Fibroblast of skin of left quadriceps (primary cell): ENCODE results near the gene ZNF438.
A peak's percentile ranks its signal among the peaks of the same experiment; 100 is the strongest.

Source experiments
- DNase-seq, 2 experiments: peaks; one replicate each; pipeline ENCODE4 v3.0.0-alpha.2; 2013; ENCODE audit warnings: low read depth in 2 of 2

The ZNF438 gene

GRCh38 chr10:30826679-30827078, 205.0 kb downstream of the ZNF438 start:
- DNase-seq, result no peak

- no peak for DNase-seq
These were observed 206.2 kb downstream of the ZNF438 start for GRCh38 chr10:30825495-30825894.

GRCh38 chr10:30825022-30825421, 206.6 kb downstream of the ZNF438 start:
- no peak for DNase-seq

GRCh38 chr10:30823651-30824050, 208.0 kb downstream of the ZNF438 start:
- DNase-seq, result no peak

GRCh38 chr10:30822693-30823465, 208.8 kb downstream of the ZNF438 start:
- no peak for DNase-seq

GRCh38 chr10:30821994-30822692, 209.5 kb downstream of the ZNF438 start:
- DNase-seq, result no peak

- no peak for DNase-seq
These were observed 210.2 kb downstream of the ZNF438 start for GRCh38 chr10:30821261-30821993.

GRCh38 chr10:30820261-30820991, 211.2 kb downstream of the ZNF438 start:
- peak; percentile 81 to 82 for DNase-seq

GRCh38 chr10:30819341-30820181, 212.1 kb downstream of the ZNF438 start:
- peak; percentile 71 to 77 for DNase-seq

- no peak for DNase-seq
These were observed 212.8 kb downstream of the ZNF438 start for GRCh38 chr10:30818854-30819253.

GRCh38 chr10:30818010-30818660, 213.5 kb downstream of the ZNF438 start:
- no peak for DNase-seq

- DNase-seq, result no peak
These were observed 214.1 kb downstream of the ZNF438 start for GRCh38 chr10:30817541-30817940.

GRCh38 chr10:30816820-30817171, 214.9 kb downstream of the ZNF438 start:
- no peak for DNase-seq

GRCh38 chr10:30816159-30816819, 215.4 kb downstream of the ZNF438 start:
- no peak for DNase-seq

GRCh38 chr10:30813872-30814481, 217.7 kb downstream of the ZNF438 start:
- peak in 1 of 2 experiments; percentile 49 for DNase-seq

- DNase-seq, result peak in 1 of 2 experiments; percentile 45
These were observed 219.4 kb downstream of the ZNF438 start for GRCh38 chr10:30812018-30812851.

GRCh38 chr10:30811276-30812017, 220.2 kb downstream of the ZNF438 start:
- no peak for DNase-seq

GRCh38 chr10:30810416-30810815, 221.2 kb downstream of the ZNF438 start:
- no peak for DNase-seq
